Mesenchymal stem cell (in vitro differentiated cells and primary cell): Measurements from ENCODE around the gene TMEM121B.

ENCODE experiments used
- DNase-seq: peaks from one replicate; pipeline ENCODE4 v3.0.0-alpha.2; 2013
- H2AFZ ChIP-seq: one replicate; pipeline ENCODE4 v1.6.1; 2013; ENCODE audit warnings: low read depth, mild to moderate bottlenecking, control low read depth, inconsistent platforms, low read length, moderate library complexity
- H2AK5ac ChIP-seq: 2 replicates; pipeline ENCODE4 v1.6.1; 2013; ENCODE audit warnings: low read length, moderate library complexity, mild to moderate bottlenecking, inconsistent platforms; ENCODE audit not compliant: severe bottlenecking
- H2BK120ac ChIP-seq: one replicate; pipeline ENCODE4 v1.6.1; 2013; ENCODE audit warnings: low read depth, mild to moderate bottlenecking, inconsistent platforms, low read length, moderate library complexity
- H2BK12ac ChIP-seq, 2 experiments: one replicate each; pipeline ENCODE4 v1.6.1; 2013; ENCODE audit warnings: inconsistent platforms in 2 of 2, low read length in 2 of 2, mild to moderate bottlenecking in 2 of 2, moderate library complexity in 2 of 2, control low read depth in 1 of 2
- H2BK15ac ChIP-seq: one replicate; pipeline ENCODE4 v1.6.1; 2013; ENCODE audit warnings: mild to moderate bottlenecking, low read depth, inconsistent platforms; ENCODE audit not compliant: poor library complexity, severe bottlenecking
- H2BK5ac ChIP-seq: 2 replicates; pipeline ENCODE4 v1.6.1; 2013; ENCODE audit warnings: low read depth, mild to moderate bottlenecking, low read length, control low read depth, inconsistent platforms; ENCODE audit not compliant: poor library complexity, severe bottlenecking
- H3K14ac ChIP-seq, 2 experiments: one replicate each; pipeline ENCODE4 v1.6.1; 2013; ENCODE audit warnings: inconsistent platforms in 2 of 2, low read length in 2 of 2, control low read depth in 1 of 2, mild to moderate bottlenecking in 1 of 2, moderate library complexity in 1 of 2
- H3K18ac ChIP-seq, 2 experiments: one replicate each; pipeline ENCODE4 v1.6.1; 2013; ENCODE audit warnings: inconsistent platforms in 2 of 2, low read length in 2 of 2, control low read depth in 1 of 2, low read depth in 1 of 2, mild to moderate bottlenecking in 1 of 2
- H3K23ac ChIP-seq, 2 experiments: one replicate each; pipeline ENCODE4 v1.6.1; 2013; ENCODE audit warnings: inconsistent platforms in 2 of 2, low read length in 2 of 2, mild to moderate bottlenecking in 2 of 2, moderate library complexity in 2 of 2, control low read depth in 1 of 2
- H3K27ac ChIP-seq: 2 replicates; pipeline ENCODE4 v1.5.1; 2013; ENCODE audit warnings: mild to moderate bottlenecking, moderate library complexity, low read length, control low read depth, inconsistent platforms; ENCODE audit not compliant: poor library complexity, severe bottlenecking
- H3K27me3 ChIP-seq, 2 experiments: 2 replicates each; pipeline versions ENCODE4 v1.6.1 to v1.7.0; 2013; ENCODE audit warnings: low read length in 2 of 2, mild to moderate bottlenecking in 2 of 2, moderate library complexity in 2 of 2, control low read depth in 1 of 2, inconsistent platforms in 1 of 2; ENCODE audit not compliant: control insufficient read depth in 1 of 2, insufficient read depth in 1 of 2
- H3K36me3 ChIP-seq, 2 experiments: 2 replicates each; pipeline versions ENCODE4 v1.6.1 to v1.7.0; 2013; ENCODE audit warnings: low read length in 2 of 2, control low read depth in 1 of 2, inconsistent platforms in 1 of 2, low read depth in 1 of 2, mild to moderate bottlenecking in 1 of 2; ENCODE audit not compliant: insufficient read depth in 2 of 2, control insufficient read depth in 1 of 2
- H3K4ac ChIP-seq, 2 experiments: one replicate each; pipeline ENCODE4 v1.6.1; 2013; ENCODE audit warnings: inconsistent platforms in 2 of 2, low read length in 2 of 2, mild to moderate bottlenecking in 2 of 2, moderate library complexity in 2 of 2, control low read depth in 1 of 2, low read depth in 1 of 2
- H3K4me1 ChIP-seq: 2 replicates; pipeline ENCODE4 v1.6.1; 2013; ENCODE audit warnings: low read depth, low read length, control low read depth; ENCODE audit not compliant: control insufficient read depth, insufficient read depth
- H3K4me2 ChIP-seq: 2 replicates; pipeline ENCODE4 v1.6.1; 2013; ENCODE audit warnings: low read length, mild to moderate bottlenecking, inconsistent platforms; ENCODE audit not compliant: poor library complexity, severe bottlenecking
- H3K4me3 ChIP-seq, 2 experiments: 2 replicates each; pipeline versions ENCODE4 v1.5.1 to v1.7.0; 2013; ENCODE audit warnings: low read length in 2 of 2, mild to moderate bottlenecking in 2 of 2, control low read depth in 1 of 2, low read depth in 1 of 2; ENCODE audit not compliant: insufficient read depth in 1 of 2
- H3K79me1 ChIP-seq: replicated peaks from 2 replicates; pipeline ENCODE4 v1.6.1; 2013; ENCODE audit warnings: mild to moderate bottlenecking, control low read depth, low read length, inconsistent platforms; ENCODE audit not compliant: poor library complexity, severe bottlenecking
- H3K9ac ChIP-seq: 2 replicates; pipeline ENCODE4 v1.7.0; 2013; ENCODE audit warnings: mild to moderate bottlenecking, low read length, moderate library complexity
- H3K9me3 ChIP-seq: 2 replicates; pipeline ENCODE4 v1.7.0; 2013; ENCODE audit warnings: mild to moderate bottlenecking, low read length; ENCODE audit not compliant: control insufficient read depth
- H4K8ac ChIP-seq: one replicate; pipeline ENCODE4 v1.6.1; 2013; ENCODE audit warnings: inconsistent platforms, mild to moderate bottlenecking, low read length, moderate library complexity
- H4K91ac ChIP-seq: one replicate; pipeline ENCODE4 v1.6.1; 2013; ENCODE audit warnings: mild to moderate bottlenecking, low read length, inconsistent platforms
- WGBS: methylation state at CpG from one replicate; pipeline ENCODE4 v1.1.7; 2013; ENCODE audit warnings: mixed read lengths; 5-methylcytosine and 5-hydroxymethylcytosine counted together

Gene TMEM121B

DNA sequence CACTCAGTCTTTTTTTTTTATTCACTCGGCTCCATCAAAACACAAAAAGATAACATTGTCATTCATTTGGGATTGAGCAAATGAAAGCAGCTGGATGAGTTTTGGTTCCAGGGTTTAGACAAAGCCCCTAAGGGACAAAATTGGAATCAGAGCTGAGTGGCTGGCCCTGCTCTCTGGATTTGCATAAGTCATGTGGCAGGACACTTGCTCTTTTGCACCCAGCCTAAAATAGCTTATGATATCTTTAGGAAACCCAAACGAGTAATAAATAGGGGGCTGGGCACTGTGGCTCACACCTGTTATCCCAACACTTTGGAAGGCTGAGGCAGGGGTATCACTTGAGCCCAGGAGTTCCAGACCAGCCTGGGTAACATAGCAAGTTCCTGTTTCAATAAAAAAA lies 11.0 kb upstream of the TMEM121B start:
- Histone ChIP-seq H2BK5ac (no peak overlapping the region), H3K9ac (no peak overlapping the region), H2BK15ac (no peak overlapping the region), H3K4me3 (no peak overlapping the region), H3K79me1 (no peaks in the 10 kb centered on the region), H4K91ac (no peak overlapping the region), H4K8ac (no peak overlapping the region), H2BK12ac (no peak overlapping the region), H2BK120ac (no peak overlapping the region), H3K14ac (no peak overlapping the region), H3K23ac (no peak overlapping the region), H2AK5ac (no peak overlapping the region), H3K27ac (no peak overlapping the region), H3K9me3 (no peaks in the 10 kb centered on the region), H2AFZ (no peak overlapping the region), H3K27me3 (no peaks in the 10 kb centered on the region), H3K18ac (no peak overlapping the region), H3K4me1 (peaks cover 5% of the 10 kb centered on the region), H3K36me3 (peaks cover 5 to 17% of the 10 kb centered on the region in 2 experiments), H3K4me2 (no peak overlapping the region), H3K4ac (no peak overlapping the region)
- no peak for DNase-seq
- WGBS = 70% methylated on average over 1 of the region's 2 CpGs

GRCh38 chr22:17131686-17132085 lies 10.5 kb upstream of the TMEM121B start:
- Histone ChIP-seq H3K27ac (no peak overlapping the region), H3K14ac (no peak overlapping the region), H3K4ac (no peak overlapping the region), H3K9ac (no peak overlapping the region), H3K79me1 (no peaks in the 10 kb centered on the region), H3K27me3 (no peaks in the 10 kb centered on the region), H4K8ac (no peak overlapping the region), H3K9me3 (no peaks in the 10 kb centered on the region), H2BK120ac (no peak overlapping the region), H3K36me3 (peaks cover 3 to 14% of the 10 kb centered on the region in 2 experiments), H3K4me1 (peaks cover 5% of the 10 kb centered on the region), H2AK5ac (no peak overlapping the region), H2BK15ac (no peak overlapping the region), H3K23ac (no peak overlapping the region), H3K18ac (no peak overlapping the region), H2BK5ac (no peak overlapping the region), H3K4me3 (no peak overlapping the region), H4K91ac (no peak overlapping the region), H2BK12ac (no peak overlapping the region), H2AFZ (no peak overlapping the region), H3K4me2 (no peak overlapping the region)
- 63% methylated on average over 4 of the region's 5 CpGs for WGBS
- no peak for DNase-seq

GRCh38 chr22:17130199-17130598 lies 9.0 kb upstream of the TMEM121B start:
- H3K36me3 ChIP-seq = peaks cover 3 to 10% of the 10 kb centered on the region in 2 experiments
- peaks cover 5% of the 10 kb centered on the region for H3K4me1 ChIP-seq

DNA sequence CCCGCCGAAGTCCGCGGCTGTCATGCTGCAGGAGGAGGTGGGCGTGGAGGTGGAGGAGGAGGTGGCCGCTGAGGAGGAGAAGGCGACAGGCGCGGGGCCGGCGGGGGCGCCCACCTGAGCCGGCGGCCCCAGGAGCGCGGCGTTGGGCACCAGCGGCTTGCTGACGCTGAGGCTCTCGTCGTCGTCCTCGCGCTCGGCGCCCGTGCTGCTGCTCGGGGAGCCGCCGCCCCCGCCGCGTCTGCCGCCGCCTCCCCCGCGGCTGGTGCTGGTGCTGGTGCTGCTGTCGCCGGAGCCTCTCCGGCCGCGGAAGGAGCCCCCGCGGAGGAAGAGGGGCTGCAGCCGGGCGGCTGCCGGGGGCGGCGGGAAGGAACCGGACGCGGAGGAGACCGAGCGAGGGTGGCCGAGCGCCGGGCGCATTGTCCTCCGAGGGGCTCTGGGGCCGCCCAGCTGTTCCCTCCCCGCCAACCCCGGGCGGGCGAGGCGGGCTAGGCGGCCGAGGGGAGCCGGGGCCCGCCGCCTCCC lies 388 bp downstream of the TMEM121B start:
- H2BK120ac ChIP-seq = no peak overlapping the region
- H2AFZ ChIP-seq = no peak overlapping the region

More at GRCh38 chr22:17130199-17130598, 9.0 kb upstream of the TMEM121B start:
- DNase-seq = no peak
- Histone ChIP-seq H2BK120ac (no peak overlapping the region), H3K4ac (no peak overlapping the region), H3K4me3 (no peak overlapping the region), H2AFZ (no peak overlapping the region), H3K23ac (no peak overlapping the region), H3K27me3 (no peaks in the 10 kb centered on the region), H3K27ac (no peak overlapping the region), H3K4me2 (no peak overlapping the region), H2BK15ac (no peak overlapping the region), H2BK12ac (no peak overlapping the region), H3K14ac (no peak overlapping the region), H3K9ac (no peak overlapping the region), H2BK5ac (no peak overlapping the region), H2AK5ac (no peak overlapping the region), H4K8ac (no peak overlapping the region), H3K18ac (no peak overlapping the region), H3K79me1 (no peaks in the 10 kb centered on the region), H3K9me3 (no peaks in the 10 kb centered on the region), H4K91ac (no peak overlapping the region)
- WGBS = 26% methylated on average over 1 of the region's 1 CpG

More for the DNA sequence above, 388 bp downstream of the TMEM121B start:
- no peak for DNase-seq
- peak overlapping the region in 1 of 2 experiments; percentile 51 for H3K23ac ChIP-seq
- no peak overlapping the region for H3K4ac ChIP-seq
- peaks cover 17% of the 10 kb centered on the region for H3K4me1 ChIP-seq
- no peak overlapping the region for H3K9ac ChIP-seq
- WGBS = under 1% methylated on average over 24 of the region's 70 CpGs
- H3K14ac ChIP-seq = no peak overlapping the region
- no peaks in the 10 kb centered on the region for H3K36me3 ChIP-seq
- peak overlapping the region; percentile 45 for H2BK15ac ChIP-seq
- H3K9me3 ChIP-seq = no peaks in the 10 kb centered on the region
- H2BK5ac ChIP-seq = no peak overlapping the region
- H4K8ac ChIP-seq = no peak overlapping the region
- H3K27me3 ChIP-seq = peaks cover 50 to 54% of the 10 kb centered on the region in 2 experiments
- no peaks in the 10 kb centered on the region for H3K79me1 ChIP-seq
- H3K4me2 ChIP-seq = peak overlapping the region; percentile 92
- H4K91ac ChIP-seq = no peak overlapping the region
- no peak overlapping the region for H2BK12ac ChIP-seq
- H3K4me3 ChIP-seq = peak overlapping the region; percentile 18 to 57
- H2AK5ac ChIP-seq = no peak overlapping the region
- no peak overlapping the region for H3K18ac ChIP-seq
- no peak overlapping the region for H3K27ac ChIP-seq
